PC-9 (cell line): ENCODE data around the gene NEDD9. TPM values are rescaled to one million over a fixed set of nuclear protein-coding genes. Genes with fewer than 3 reads are reported as not detected.
A peak's percentile ranks its signal among the peaks of the same experiment; 100 is the strongest.

Experiments
- BruUV-seq: library from RNA; stranded (reverse); fragments of 400-500 nt; replicated peaks from 2 replicates; lab custom pipeline; 2021; lab: Mats Ljungman, UMichigan
- CTCF ChIA-PET: fragments of 300-600 bp; sonication (Branson Sonifier 250); formaldehyde crosslinking; loops from one replicate; lab custom pipeline; 2022; ENCODE audit warnings: antibody characterized with exemption; lab: Charles Lee
- POLR2A ChIA-PET: fragments of 300-600 bp; sonication (Branson Sonifier 250); formaldehyde crosslinking; loops from one replicate; lab custom pipeline; 2022; ENCODE audit warnings: antibody characterized with exemption; ENCODE audit not compliant: unreplicated experiment; lab: Charles Lee
- DNase-seq, 2 experiments: peaks; one replicate each; pipeline versions ENCODE4 v3.0.0 to v3.0.0-alpha.2; 2015 to 2022; ENCODE audit warnings: mixed read lengths in 1 of 2
- H2AFZ ChIP-seq: fragments of 200-600 bp; sonication (generic); 2 replicates; pipeline ENCODE4 v1.8.1; 2017; ENCODE audit warnings: antibody characterized with exemption
- H3F3A ChIP-seq: fragments of 200-600 bp; sonication (generic); 2 replicates; pipeline ENCODE4 v1.8.1; 2017; ENCODE audit warnings: antibody characterized with exemption, mild to moderate bottlenecking, low read depth; ENCODE audit not compliant: insufficient read depth
- H3K27ac ChIP-seq: fragments of 200-600 bp; sonication (generic); 2 replicates; pipeline ENCODE4 v1.6.1; 2016; ENCODE audit warnings: mixed run types
- H3K27me3 ChIP-seq: fragments of 200-600 bp; sonication (generic); 2 replicates; pipeline ENCODE4 v1.6.1; 2016; ENCODE audit warnings: low read depth, mixed run types; ENCODE audit not compliant: insufficient read depth
- H3K36me3 ChIP-seq: fragments of 200-600 bp; sonication (generic); 2 replicates; pipeline ENCODE4 v1.6.1; 2016; ENCODE audit warnings: low read depth, mixed run types
- H3K4me1 ChIP-seq: fragments of 200-600 bp; sonication (generic); replicated peaks from 2 replicates; pipeline ENCODE4 v1.6.1; 2016; ENCODE audit warnings: mixed run types; ENCODE audit not compliant: insufficient read depth
- H3K4me2 ChIP-seq: fragments of 200-600 bp; sonication (generic); 2 replicates; pipeline ENCODE4 v1.6.1; 2017; ENCODE audit warnings: mixed run types
- H3K4me3 ChIP-seq: fragments of 200-600 bp; sonication (generic); 2 replicates; pipeline ENCODE4 v1.6.1; 2016; ENCODE audit warnings: mixed run types
- H3K79me2 ChIP-seq: fragments of 200-600 bp; sonication (generic); 2 replicates; pipeline ENCODE4 v1.6.1; 2017; ENCODE audit warnings: low read depth, mixed run types
- H3K9me2 ChIP-seq: fragments of 200-600 bp; sonication (generic); 2 replicates; pipeline ENCODE4 v1.8.1; 2017; ENCODE audit warnings: mild to moderate bottlenecking; ENCODE audit not compliant: insufficient read depth
- H3K9me3 ChIP-seq: fragments of 200-600 bp; sonication (generic); 2 replicates; pipeline ENCODE4 v1.8.1; 2016; ENCODE audit warnings: low read depth; ENCODE audit not compliant: insufficient read depth
- H4K20me1 ChIP-seq: fragments of 200-600 bp; sonication (generic); 2 replicates; pipeline ENCODE4 v1.8.1; 2017; ENCODE audit not compliant: insufficient read depth
- EZH2 ChIP-seq: fragments of 200-600 bp; sonication (generic); IDR thresholded peaks from 2 replicates; pipeline ENCODE4 v1.8.0; 2017; ENCODE audit warnings: antibody characterized with exemption, low read depth
- intact Hi-C: fragments of 100-400 bp; cut with micrococcal nuclease; formaldehyde crosslinking; loops from one replicate; pipeline ENCODE4 v1.10.0; 2022; ENCODE audit not compliant: unreplicated experiment
- total RNA-seq: library from RNA; stranded (reverse); gene quantifications from 2 replicates; pipeline ENCODE4 v1.2.3, GENCODE V29; 2021
- TF ChIP-seq, protein P1 (sequence below): fragments of 200-600 bp; sonication (generic); conservative IDR thresholded peaks from 2 replicates; pipeline ENCODE4 v1.6.1; 2017; ENCODE audit warnings: mixed run types, antibody characterized with exemption, mild to moderate bottlenecking, moderate library complexity

Gene NEDD9
- total RNA-seq, 1 experiment from 2014 or later = 57.5 TPM

GRCh38 chr6:11229655-11230046, 2.8 kb downstream of the NEDD9 start:
- H3K36me3 ChIP-seq = peaks cover 14% of the 10 kb centered on the region; the same call in 1 of the 2 replicates
- H3F3A ChIP-seq = peaks cover 37% of the 10 kb centered on the region
- peak overlapping the region; percentile 81 for H3K4me3 ChIP-seq
- TF ChIP-seq, protein P1, sequence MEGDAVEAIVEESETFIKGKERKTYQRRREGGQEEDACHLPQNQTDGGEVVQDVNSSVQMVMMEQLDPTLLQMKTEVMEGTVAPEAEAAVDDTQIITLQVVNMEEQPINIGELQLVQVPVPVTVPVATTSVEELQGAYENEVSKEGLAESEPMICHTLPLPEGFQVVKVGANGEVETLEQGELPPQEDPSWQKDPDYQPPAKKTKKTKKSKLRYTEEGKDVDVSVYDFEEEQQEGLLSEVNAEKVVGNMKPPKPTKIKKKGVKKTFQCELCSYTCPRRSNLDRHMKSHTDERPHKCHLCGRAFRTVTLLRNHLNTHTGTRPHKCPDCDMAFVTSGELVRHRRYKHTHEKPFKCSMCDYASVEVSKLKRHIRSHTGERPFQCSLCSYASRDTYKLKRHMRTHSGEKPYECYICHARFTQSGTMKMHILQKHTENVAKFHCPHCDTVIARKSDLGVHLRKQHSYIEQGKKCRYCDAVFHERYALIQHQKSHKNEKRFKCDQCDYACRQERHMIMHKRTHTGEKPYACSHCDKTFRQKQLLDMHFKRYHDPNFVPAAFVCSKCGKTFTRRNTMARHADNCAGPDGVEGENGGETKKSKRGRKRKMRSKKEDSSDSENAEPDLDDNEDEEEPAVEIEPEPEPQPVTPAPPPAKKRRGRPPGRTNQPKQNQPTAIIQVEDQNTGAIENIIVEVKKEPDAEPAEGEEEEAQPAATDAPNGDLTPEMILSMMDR = no peak
- TF ChIP-seq EZH2 = no peak
- H3K27ac ChIP-seq = peak overlapping the region; percentile 81
- peak; percentile 65 to 94 for DNase-seq
- H2AFZ ChIP-seq = 0 out of 2 replicates have a peak overlapping the region, but pooled peaks have one; percentile 23
- H3K4me2 ChIP-seq = peak overlapping the region; percentile 85
- H3K79me2 ChIP-seq = peaks cover 73% of the 10 kb centered on the region
- H3K4me1 ChIP-seq = peaks cover 36% of the 10 kb centered on the region
- intact Hi-C loops = loop anchor here (1.0 to 5.0 kb wide), 5 partner anchors 17 to 183 kb away; partner anchors contain the start of gene SMIM13
- CTCF ChIA-PET = interaction anchor here (0.6 to 1.0 kb wide), 3 partner anchors 23 to 1118 kb away, joined by 3 to 4 read pairs (median 3); no protein-coding TSS in a partner anchor
- H3K27me3 ChIP-seq = no peaks in the 10 kb centered on the region
- no peaks in the 10 kb centered on the region for H3K9me3 ChIP-seq
- POLR2A ChIA-PET = interaction anchor here (0.6 to 1.0 kb wide), 11 partner anchors 12 to 709 kb away, joined by 3 to 17 read pairs (median 4); no protein-coding TSS in a partner anchor
- no peaks in the 10 kb centered on the region for H4K20me1 ChIP-seq
- no peaks in the 10 kb centered on the region for H3K9me2 ChIP-seq
- no TSS peak for BruUV-seq

DNA sequence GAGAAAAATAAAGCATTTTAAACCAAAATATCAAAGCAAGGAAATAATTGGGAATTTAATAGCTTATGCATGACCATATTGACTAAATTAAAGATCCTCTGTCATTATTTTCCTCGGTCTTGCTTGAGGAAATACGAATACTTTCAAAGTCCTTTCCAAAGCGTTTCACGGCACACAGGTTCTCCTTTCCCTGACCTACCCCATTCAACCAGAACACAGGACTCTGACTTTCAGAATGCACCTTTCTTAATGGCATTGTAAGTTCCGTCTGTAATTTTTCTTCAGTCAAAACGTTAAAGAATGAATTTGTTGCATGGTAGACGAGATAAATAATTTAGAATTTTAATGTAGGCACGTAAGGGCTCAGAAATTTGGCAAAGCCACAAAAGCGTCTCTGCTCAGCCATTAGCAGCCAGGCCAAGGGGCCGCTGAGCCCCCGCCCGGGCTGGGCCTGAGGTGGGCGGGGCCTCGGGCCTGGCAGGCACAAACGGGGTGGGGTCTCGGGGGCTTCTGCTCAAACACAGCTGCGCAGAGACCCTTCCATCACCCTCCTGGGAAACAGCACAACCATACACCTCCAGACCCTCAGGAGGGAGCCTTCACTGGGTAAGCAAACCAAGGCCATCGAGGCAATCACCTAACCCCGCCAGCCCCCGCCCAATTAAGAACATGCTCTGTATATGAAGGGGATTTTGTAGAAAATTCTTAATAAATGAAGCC, 3.4 kb downstream of the NEDD9 start:
- no TSS peak for BruUV-seq
- ChIA-PET POLR2A (interaction anchor here (0.6 to 1.0 kb wide), 6 partner anchors 11 to 708 kb away, joined by 3 to 17 read pairs (median 6); no protein-coding TSS in a partner anchor), CTCF (interaction anchor here (0.6 to 1.0 kb wide), 3 partner anchors 22 to 1119 kb away, joined by 3 to 4 read pairs (median 3); no protein-coding TSS in a partner anchor)
- H3K79me2 ChIP-seq = peaks cover 78% of the 10 kb centered on the region
- H3K9me3 ChIP-seq = no peaks in the 10 kb centered on the region
- no peaks in the 10 kb centered on the region for H4K20me1 ChIP-seq
- H3K36me3 ChIP-seq = peaks cover 14% of the 10 kb centered on the region; the same call in 1 of the 2 replicates
- H3K4me3 ChIP-seq = peak overlapping the region; percentile 81
- TF ChIP-seq, protein P1 = no peak
- no peak for TF ChIP-seq EZH2
- H3K9me2 ChIP-seq = no peaks in the 10 kb centered on the region
- intact Hi-C loops = loop anchor here (1.0 kb wide), 2 partner anchors 17 to 22 kb away; no protein-coding TSS in a partner anchor
- DNase-seq = no peak
- 0 out of 2 replicates have a peak overlapping the region, but pooled peaks have one; percentile 23 for H2AFZ ChIP-seq
- peak overlapping the region; percentile 85 for H3K4me2 ChIP-seq
- H3F3A ChIP-seq = peaks cover 37% of the 10 kb centered on the region
- no peaks in the 10 kb centered on the region for H3K27me3 ChIP-seq
- peak overlapping the region; percentile 81 for H3K27ac ChIP-seq
- peaks cover 32% of the 10 kb centered on the region for H3K4me1 ChIP-seq

- no TSS peak for BruUV-seq
- peaks cover 20% of the 10 kb centered on the region for H3K4me1 ChIP-seq
- peaks cover 14% of the 10 kb centered on the region; the same call in 1 of the 2 replicates for H3K36me3 ChIP-seq
- TF ChIP-seq EZH2 = no peak
- TF ChIP-seq, protein P1 = no peak
- CTCF ChIA-PET = no interaction called here
- H3K79me2 ChIP-seq = peaks cover 92% of the 10 kb centered on the region
- no peak overlapping the region; the same call in 1 of the 2 replicates for H3K4me3 ChIP-seq
- POLR2A ChIA-PET = no interaction called here
- H3F3A ChIP-seq = peaks cover 24% of the 10 kb centered on the region
- H2AFZ ChIP-seq = no peak overlapping the region
- H3K27ac ChIP-seq = no peak overlapping the region
- H3K4me2 ChIP-seq = peak overlapping the region; percentile 85; the same call in 1 of the 2 replicates
- no peaks in the 10 kb centered on the region for H4K20me1 ChIP-seq
- no peak for DNase-seq
- H3K9me2 ChIP-seq = no peaks in the 10 kb centered on the region
- H3K9me3 ChIP-seq = no peaks in the 10 kb centered on the region
- no peaks in the 10 kb centered on the region for H3K27me3 ChIP-seq
- intact Hi-C loops = no loop called here
Measured at GRCh38 chr6:11227698-11228097, 4.8 kb downstream of the NEDD9 start.
